HepG2 (cell line): Measurements from ENCODE around the gene CLEC16A. TPM values are rescaled to one million over a fixed set of nuclear protein-coding genes. Genes with fewer than 3 reads are reported as not detected.

ENCODE experiments used
- ARID5B ChIP-seq: IDR thresholded peaks from 2 replicates; pipeline ENCODE4 v1.4.0; 2020; ENCODE audit warnings: mild to moderate bottlenecking, missing genetic modification reagents
- BATF2 ChIP-seq: sonication (generic); formaldehyde crosslinking; IDR thresholded peaks from 2 replicates; pipeline ENCODE4 v1.8.0; 2022; ENCODE audit warnings: mild to moderate bottlenecking, missing genetic modification reagents, moderate library complexity
- CREB3 ChIP-seq: sonication (generic); formaldehyde crosslinking; IDR thresholded peaks from 2 replicates; pipeline ENCODE4 v1.5.0; 2020; ENCODE audit warnings: missing genetic modification reagents
- LBX2 ChIP-seq: sonication (generic); formaldehyde crosslinking; IDR thresholded peaks from 2 replicates; pipeline ENCODE4 v1.5.0; 2020; ENCODE audit warnings: missing genetic modification reagents, mild to moderate bottlenecking, borderline replicate concordance
- NFIB ChIP-seq: sonication (generic); formaldehyde crosslinking; IDR thresholded peaks from 2 replicates; pipeline ENCODE4 v1.9.0; 2021; ENCODE audit warnings: missing genetic modification reagents, mild to moderate bottlenecking, borderline replicate concordance
- NR1H2 ChIP-seq: sonication (generic); formaldehyde crosslinking; IDR thresholded peaks from 2 replicates; pipeline ENCODE4 v1.8.1; 2022; ENCODE audit warnings: low read depth, missing genetic modification reagents, borderline replicate concordance
- POLR2A ChIP-seq, 2 experiments: IDR thresholded peaks; 2 replicates each; pipeline ENCODE4 v1.6.1; 2011; ENCODE audit warnings: low read depth in 2 of 2, low read length in 2 of 2, mild to moderate bottlenecking in 1 of 2, moderate library complexity in 1 of 2; ENCODE audit not compliant: insufficient read depth in 1 of 2
- RBM39 ChIP-seq: fragments of 200-400 bp; formaldehyde crosslinking; IDR thresholded peaks from one replicate; pipeline ENCODE4 v1.6.1; 2018; ENCODE audit warnings: antibody characterized with exemption, mild to moderate bottlenecking, low read depth, low read length; ENCODE audit not compliant: poor library complexity, severe bottlenecking
- REXO4 ChIP-seq: sonication (generic); formaldehyde crosslinking; IDR thresholded peaks from 2 replicates; pipeline ENCODE4 v1.8.0; 2022; ENCODE audit warnings: missing genetic modification reagents, mild to moderate bottlenecking, borderline replicate concordance
- RFXAP ChIP-seq: sonication (generic); formaldehyde crosslinking; IDR thresholded peaks from 2 replicates; pipeline ENCODE4 v1.4.0; 2020; ENCODE audit warnings: missing genetic modification reagents, borderline replicate concordance
- SAP130 ChIP-seq: IDR thresholded peaks from 2 replicates; pipeline ENCODE4 v1.6.1; 2016; ENCODE audit warnings: low read depth
- TMF1 ChIP-seq: sonication (generic); formaldehyde crosslinking; IDR thresholded peaks from 2 replicates; pipeline ENCODE4 v1.8.1; 2022; ENCODE audit warnings: low read depth, missing genetic modification reagents
- ZNF143 ChIP-seq: sonication (generic); formaldehyde crosslinking; IDR thresholded peaks from 2 replicates; pipeline ENCODE4 v1.4.0; 2020; ENCODE audit warnings: missing genetic modification reagents
- ZNF350 ChIP-seq: sonication (generic); formaldehyde crosslinking; IDR thresholded peaks from 2 replicates; pipeline ENCODE4 v1.4.0; 2020; ENCODE audit warnings: mild to moderate bottlenecking, low read depth, missing genetic modification reagents, borderline replicate concordance
- ZNF512 ChIP-seq: sonication (generic); formaldehyde crosslinking; IDR thresholded peaks from 2 replicates; pipeline ENCODE4 v1.4.0; 2020; ENCODE audit warnings: mild to moderate bottlenecking, missing genetic modification reagents
- ZNF576 ChIP-seq: sonication (generic); formaldehyde crosslinking; IDR thresholded peaks from 2 replicates; pipeline ENCODE4 v1.4.0; 2020; ENCODE audit warnings: mild to moderate bottlenecking, missing genetic modification reagents
- ZNF709 ChIP-seq: sonication (generic); formaldehyde crosslinking; IDR thresholded peaks from 2 replicates; pipeline ENCODE4 v1.5.0; 2020; ENCODE audit warnings: mild to moderate bottlenecking, missing genetic modification reagents
- polyA plus RNA-seq, 8 experiments: library from polyadenylated mRNA; depleted of rRNA in 3 of 8; stranded (reverse) in 7 of 8; unstranded in 1 of 8; fragments of >200 nt; fragmentation: Illumina TruSeq in 4 of 8; extraction: Trizol in 4 of 8; gene quantifications; 2 replicates each; pipeline versions ENCODE4 v1.2.1 to v1.2.3, GENCODE V29; 2011 to 2016; ENCODE audit warnings: low read depth in 4 of 8, missing spikeins in 1 of 8, mixed read lengths in 1 of 8; ENCODE audit not compliant: insufficient read depth in 1 of 8
- total RNA-seq, 5 experiments: library from RNA; depleted of rRNA; stranded (reverse); fragments of >200 nt; fragmentation: Illumina TruSeq; extraction: Trizol; gene quantifications; 2 replicates each; pipeline ENCODE4 v1.2.3, GENCODE V29; 2016; ENCODE audit warnings: low read depth in 1 of 5

The CLEC16A gene
- total and polyA plus RNA-seq, 2 of the 13 experiments (the other 11 are each of a cell fraction or from before 2014, with no cell fraction given): 8.5 to 10.3 TPM

GRCh38 chr16:10944249-10945064, at the start of gene CLEC16A (continued):
- TF ChIP-seq CREB3 (CRISPR knock-in tag) (no peak; the same call in 1 of the 2 replicates), NFIB (CRISPR knock-in tag) (no peak), POLR2A (IDR thresholded peaks at IDR 0.05; ENCODE audit: insufficient read depth in 1 of 2, low read depth in 2 of 2, low read length in 2 of 2) (peak; percentile 71 to 72), LBX2 (CRISPR knock-in tag) (peak; percentile 84), NR1H2 (no peak), ZNF143 (CRISPR knock-in tag) (peak; percentile 100), SAP130 (CRISPR knock-in tag) (peak; percentile 100), ZNF512 (CRISPR knock-in tag) (0 out of 2 replicates have a peak, but pooled peaks have one; percentile 22), BATF2 (no peak), TMF1 (CRISPR knock-in tag) (peak; percentile 73; the same call in 1 of the 2 replicates), ARID5B (CRISPR knock-in tag) (peak; percentile 79), RFXAP (peak; percentile 63; the same call in 1 of the 2 replicates), REXO4 (CRISPR knock-in tag) (no peak), ZNF709 (CRISPR knock-in tag) (peak; percentile 86), RBM39 (peak; percentile 92), ZNF350 (CRISPR knock-in tag) (peak; percentile 99), ZNF576 (peak; percentile 68; the same call in 1 of the 2 replicates)
